GM21786 (cell line): ENCODE results near the gene GAGE12J.
"Not testable (repeated sequence)": the region's sequence is repeated elsewhere in the genome, so short reads cannot be mapped to it uniquely, and the experiment has no call there.

ENCODE experiments used
- ATAC-seq: cut with Tn5 transposase; IDR thresholded peaks from one replicate; pipeline ENCODE4 v1.9.1; 2021; ENCODE audit not compliant: unreplicated experiment

The GAGE12J gene

GRCh38 chrX:49321737-49322136 is at the start of gene GAGE12J:
Gene GAGE12J, plus strand, starts transcription at chrX:49322037. Its CDS starts 1,157 bp downstream, at chrX:49323194.
- not testable (repeated sequence) for ATAC-seq

GRCh38 chrX:49272421-49272820 is 49.4 kb upstream of the GAGE12J start:
- no peak for ATAC-seq

DNA sequence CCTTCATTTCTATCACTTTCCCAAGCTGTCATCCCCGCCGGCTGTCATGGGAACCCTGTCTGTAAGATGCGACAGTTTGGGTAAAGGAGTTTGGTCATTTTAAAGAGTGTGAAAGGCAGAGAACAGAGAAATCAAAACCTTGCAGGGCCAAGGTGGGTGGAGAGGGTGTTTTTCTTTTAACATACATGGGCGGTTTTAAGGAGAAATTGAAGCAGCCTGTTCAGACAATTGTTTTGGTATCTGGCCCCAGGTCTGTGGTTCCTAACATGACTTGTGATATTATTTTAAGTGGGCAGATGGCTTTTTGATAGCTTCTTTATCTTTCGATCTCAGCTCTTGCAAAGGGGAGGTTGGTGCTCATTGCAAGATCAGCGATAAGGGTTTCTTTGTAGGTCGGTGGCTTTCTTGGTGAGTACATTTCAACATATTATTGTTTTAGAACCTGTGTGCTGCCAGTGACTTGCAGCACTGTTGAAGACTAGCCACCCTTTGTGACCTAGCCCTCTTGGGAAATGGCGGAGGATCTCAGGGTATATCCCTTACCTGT is 48.6 kb upstream of the GAGE12J start:
- no peak for ATAC-seq

- no peak for ATAC-seq
Measured at GRCh38 chrX:49276207-49276606, 45.6 kb upstream of the GAGE12J start.

GRCh38 chrX:49276671-49277534 is 44.9 kb upstream of the GAGE12J start:
- no peak for ATAC-seq

DNA sequence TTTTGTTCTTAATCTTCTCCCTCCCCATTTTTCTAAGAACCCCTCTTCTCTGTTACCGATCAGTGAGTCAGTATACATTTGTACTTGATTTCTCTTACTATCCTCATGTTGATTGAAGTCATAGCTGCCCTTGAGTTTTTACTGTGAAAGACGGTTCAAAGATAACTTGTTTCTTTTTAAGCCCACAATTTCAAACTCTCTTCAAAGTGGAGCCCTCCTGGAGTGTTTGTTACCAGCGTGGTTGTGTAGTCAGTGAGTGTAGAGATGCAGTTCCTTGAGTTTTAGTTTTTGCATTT is 44.4 kb upstream of the GAGE12J start:
- ATAC-seq: no peak

- ATAC-seq: no peak
Measured at GRCh38 chrX:49278081-49278480, 43.8 kb upstream of the GAGE12J start.

GRCh38 chrX:49282647-49283011 is 39.2 kb upstream of the GAGE12J start:
- ATAC-seq: no peak

- no peak for ATAC-seq
Measured at GRCh38 chrX:49284212-49284611, 37.6 kb upstream of the GAGE12J start.

- ATAC-seq: no peak
Measured at GRCh38 chrX:49286136-49286535, 35.7 kb upstream of the GAGE12J start.

GRCh38 chrX:49286581-49286980 is 35.3 kb upstream of the GAGE12J start:
- no peak for ATAC-seq

- no peak for ATAC-seq
Measured at GRCh38 chrX:49287665-49288064, 34.2 kb upstream of the GAGE12J start.

DNA sequence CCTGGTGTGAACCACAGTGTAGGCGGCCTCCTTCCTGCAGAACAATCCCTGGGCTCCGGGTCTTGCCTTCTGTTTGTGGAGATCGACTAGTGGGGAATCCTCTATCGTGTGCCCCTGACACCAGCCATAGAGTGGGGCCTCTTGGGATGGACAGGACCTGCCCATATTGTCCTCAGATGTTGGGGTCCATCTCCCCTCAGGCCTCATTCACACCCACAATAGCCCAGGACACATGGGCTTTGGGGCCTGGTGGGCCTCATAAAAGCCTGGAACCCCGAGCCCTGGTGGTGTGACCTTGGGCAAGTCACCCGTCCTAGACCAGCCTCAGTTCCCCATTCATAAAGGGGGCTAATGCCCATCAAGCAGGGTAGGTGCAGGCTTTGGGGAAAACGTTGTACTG is 31.6 kb upstream of the GAGE12J start:
- ATAC-seq: no peak

DNA sequence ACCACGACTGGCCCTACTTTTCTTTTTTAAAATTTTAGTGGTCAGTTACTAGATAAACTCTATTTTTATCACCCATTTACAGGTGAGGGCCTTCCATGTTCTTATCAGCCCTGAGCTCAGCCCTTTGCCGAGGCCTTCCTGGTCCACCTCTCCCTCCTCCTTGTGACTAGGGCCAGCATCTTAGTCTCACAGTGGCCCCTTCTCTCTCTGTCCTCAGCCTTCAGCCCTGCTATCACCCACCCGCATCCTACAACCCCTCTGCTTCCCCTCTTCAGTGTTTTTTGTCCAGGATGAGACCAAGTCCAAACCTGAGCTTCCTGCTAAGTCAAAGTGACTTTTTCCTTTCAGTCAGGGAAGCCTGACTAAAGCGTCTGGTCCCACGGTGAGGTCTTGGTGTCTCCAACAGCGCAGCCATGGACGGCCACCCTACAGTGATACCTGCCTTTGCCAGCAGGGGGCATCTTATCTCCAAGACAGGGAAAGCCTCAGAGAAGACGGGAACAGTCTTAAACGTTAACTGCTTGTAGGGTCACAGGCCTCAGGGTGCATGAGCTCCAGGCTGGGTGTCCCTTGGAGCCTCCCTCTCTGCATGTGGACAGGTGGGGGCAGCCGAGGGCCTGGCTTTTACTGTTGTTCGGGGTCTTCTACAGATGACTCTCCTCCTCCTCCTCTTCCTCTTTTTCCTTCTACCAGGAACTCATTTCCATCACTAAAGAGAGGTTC is 30.1 kb upstream of the GAGE12J start:
- ATAC-seq: no peak

DNA sequence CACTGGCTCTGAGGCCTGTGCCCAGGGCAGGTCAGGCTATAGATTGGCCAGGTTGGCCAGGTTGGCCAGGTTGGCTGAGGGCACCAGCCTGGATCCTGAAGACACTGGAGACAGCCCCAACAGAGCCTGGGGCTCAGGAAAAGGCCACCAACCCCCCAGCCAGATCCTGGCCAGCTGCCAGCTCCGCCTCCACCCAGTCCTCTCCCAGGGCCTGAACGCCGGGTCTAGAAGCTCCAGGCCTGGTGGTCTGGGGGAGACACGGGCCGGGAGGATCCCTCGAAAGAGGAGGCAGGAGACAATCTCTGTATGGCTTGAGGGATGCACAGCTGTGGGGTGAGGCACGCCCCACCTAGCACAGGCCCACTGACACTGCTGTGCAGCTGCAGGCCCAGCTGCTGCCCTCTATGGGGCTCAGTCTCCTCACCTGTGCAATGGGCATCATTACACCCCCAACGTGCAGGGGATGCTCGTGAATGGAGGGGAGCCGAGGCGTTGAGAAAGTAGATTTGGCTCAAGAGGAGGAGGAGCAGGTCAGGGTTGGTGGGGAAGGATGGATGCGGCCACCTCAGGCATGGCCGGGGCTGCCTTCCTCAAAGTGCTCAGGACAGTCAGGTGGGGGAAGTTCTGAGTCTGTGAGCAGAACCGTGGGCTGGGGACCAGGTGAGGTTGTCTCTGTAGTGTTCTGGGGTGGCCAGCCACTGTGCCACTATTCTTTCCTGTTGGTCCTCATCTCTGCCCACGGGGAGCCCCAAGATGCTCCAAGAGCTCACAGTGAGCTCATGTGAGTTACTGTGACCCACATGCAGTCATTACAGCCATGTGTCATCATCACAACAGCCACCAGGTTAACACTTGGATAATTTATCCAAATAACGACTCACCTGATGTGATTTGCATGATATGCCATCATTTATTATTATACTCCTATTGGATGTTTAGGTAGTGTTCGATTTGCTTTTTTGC is 29.2 kb upstream of the GAGE12J start:
- no peak for ATAC-seq

- not testable (repeated sequence) for ATAC-seq
Measured at GRCh38 chrX:49299293-49299692, 22.5 kb upstream of the GAGE12J start.

GRCh38 chrX:49300703-49301102 is 21.1 kb upstream of the GAGE12J start:
- no peak for ATAC-seq

DNA sequence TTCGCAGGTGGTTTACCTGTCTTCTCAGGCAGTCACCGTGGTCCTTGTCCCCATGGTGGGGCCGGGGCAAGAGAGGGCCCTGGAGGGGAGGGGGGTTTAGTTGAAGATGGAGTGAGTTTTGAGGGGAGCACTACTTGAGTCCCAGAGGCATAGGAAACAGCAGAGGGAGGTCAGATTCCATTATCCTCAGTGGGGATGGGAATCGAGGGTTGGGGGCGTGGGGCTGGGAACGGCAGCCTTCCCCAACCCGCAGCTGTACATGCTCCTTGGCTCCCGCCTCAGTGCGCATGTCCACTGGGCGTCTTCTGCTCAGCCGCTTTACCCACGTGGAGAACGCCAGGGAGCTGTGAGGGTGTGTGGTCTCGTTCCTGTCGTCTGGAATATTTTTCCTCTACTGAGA is 18.5 kb upstream of the GAGE12J start, which contains the start of gene GAGE10:
GAGE10 (plus strand) TSS at position 301 of the 400 bp plus-strand sequence. CDS start 1,214 bp downstream, outside the sequence.
- ATAC-seq: no peak

GRCh38 chrX:49307775-49308174 is 14.1 kb upstream of the GAGE12J start:
- not testable (repeated sequence) for ATAC-seq

DNA sequence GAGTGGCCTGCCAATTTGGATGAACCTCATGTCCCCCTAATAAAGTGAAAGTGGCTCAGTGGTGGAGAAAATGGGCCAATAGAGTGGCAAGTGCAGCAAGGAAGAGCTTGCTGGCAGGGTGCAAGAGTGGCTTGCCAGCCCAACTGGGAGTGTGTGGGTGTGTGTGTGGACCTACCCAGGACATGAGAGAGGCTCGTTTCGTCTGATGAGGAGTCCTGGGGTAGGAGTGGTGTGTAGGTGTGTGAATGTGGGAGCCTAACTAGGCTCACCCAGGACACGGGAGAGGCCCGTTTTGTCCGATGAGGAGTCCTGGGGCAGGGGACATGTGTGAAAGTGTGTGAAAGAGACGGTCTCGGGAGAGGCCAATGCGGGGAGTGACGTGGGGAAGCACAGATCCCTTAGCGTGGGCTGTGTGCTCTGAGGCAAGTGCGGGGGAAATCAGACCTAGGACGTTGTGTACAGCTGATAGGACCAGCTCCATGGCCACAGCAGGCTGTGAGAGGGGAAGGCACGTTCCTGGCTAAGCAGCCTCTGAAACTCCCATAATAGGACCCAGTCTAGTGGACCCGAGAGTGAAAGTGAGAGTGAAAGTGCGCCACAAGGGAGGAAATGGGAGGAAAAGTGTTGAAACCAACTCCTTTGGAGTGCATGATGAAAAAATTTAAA is 13.1 kb upstream of the GAGE12J start:
- no peak for ATAC-seq
